ENCODE measurements around the gene CEMIP2.

Gene CEMIP2

GRCh38 chr9:71764891-71765290, 3.4 kb downstream of the CEMIP2 start:
- Histone ChIP-seq H3K36me3 (ENCODE audit: control insufficient read depth, insufficient read depth, low read length) (no peaks in the 10 kb centered on the region), H3K4me3 (replicated peaks; ENCODE audit: low read depth, low read length) (no peak overlapping the region), H3K27me3 (replicated peaks; ENCODE audit: control insufficient read depth, insufficient read depth, low read length) (no peaks in the 10 kb centered on the region)
- no peak for DNase-seq (ENCODE audit: extremely low read depth, insufficient read length)
- TF ChIP-seq, protein P1, sequence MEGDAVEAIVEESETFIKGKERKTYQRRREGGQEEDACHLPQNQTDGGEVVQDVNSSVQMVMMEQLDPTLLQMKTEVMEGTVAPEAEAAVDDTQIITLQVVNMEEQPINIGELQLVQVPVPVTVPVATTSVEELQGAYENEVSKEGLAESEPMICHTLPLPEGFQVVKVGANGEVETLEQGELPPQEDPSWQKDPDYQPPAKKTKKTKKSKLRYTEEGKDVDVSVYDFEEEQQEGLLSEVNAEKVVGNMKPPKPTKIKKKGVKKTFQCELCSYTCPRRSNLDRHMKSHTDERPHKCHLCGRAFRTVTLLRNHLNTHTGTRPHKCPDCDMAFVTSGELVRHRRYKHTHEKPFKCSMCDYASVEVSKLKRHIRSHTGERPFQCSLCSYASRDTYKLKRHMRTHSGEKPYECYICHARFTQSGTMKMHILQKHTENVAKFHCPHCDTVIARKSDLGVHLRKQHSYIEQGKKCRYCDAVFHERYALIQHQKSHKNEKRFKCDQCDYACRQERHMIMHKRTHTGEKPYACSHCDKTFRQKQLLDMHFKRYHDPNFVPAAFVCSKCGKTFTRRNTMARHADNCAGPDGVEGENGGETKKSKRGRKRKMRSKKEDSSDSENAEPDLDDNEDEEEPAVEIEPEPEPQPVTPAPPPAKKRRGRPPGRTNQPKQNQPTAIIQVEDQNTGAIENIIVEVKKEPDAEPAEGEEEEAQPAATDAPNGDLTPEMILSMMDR (IDR thresholded peaks at IDR 0.05; ENCODE audit: insufficient read depth, low read length, poor library complexity, severe bottlenecking) = no peak

DNA sequence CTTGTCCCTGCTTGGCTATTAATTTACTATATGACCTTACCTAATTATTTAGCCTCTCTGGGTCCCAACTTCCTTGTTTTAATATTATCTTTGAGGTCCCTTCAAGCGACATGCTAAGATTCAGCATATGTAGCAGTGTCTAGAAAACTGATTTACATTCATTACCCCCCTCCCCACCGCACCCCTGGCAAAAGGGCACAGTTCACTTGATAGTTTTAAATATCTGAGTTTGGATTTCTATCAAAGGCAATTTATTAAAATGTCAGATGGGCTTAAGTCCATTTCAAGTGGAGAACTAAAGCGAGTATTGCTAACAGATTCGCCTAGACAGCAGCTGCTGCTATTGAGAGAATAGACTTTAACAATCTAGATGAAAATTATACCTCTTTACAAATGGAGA, 3.9 kb downstream of the CEMIP2 start:
- no peaks in the 10 kb centered on the region for H3K27me3 ChIP-seq (replicated peaks; ENCODE audit: control insufficient read depth, insufficient read depth, low read length)
- no peak for DNase-seq (ENCODE audit: extremely low read depth, insufficient read length)
- no peak overlapping the region for H3K4me3 ChIP-seq (replicated peaks; ENCODE audit: low read depth, low read length)
- no peaks in the 10 kb centered on the region for H3K36me3 ChIP-seq (ENCODE audit: control insufficient read depth, insufficient read depth, low read length)
- TF ChIP-seq, protein P1 (IDR thresholded peaks at IDR 0.05; ENCODE audit: insufficient read depth, low read length, poor library complexity, severe bottlenecking) = no peak

GRCh38 chr9:71763832-71764231, 4.5 kb downstream of the CEMIP2 start:
- TF ChIP-seq, protein P1 (IDR thresholded peaks at IDR 0.05; ENCODE audit: insufficient read depth, low read length, poor library complexity, severe bottlenecking) = no peak
- no peak for DNase-seq (ENCODE audit: extremely low read depth, insufficient read length)
- no peak overlapping the region for H3K4me3 ChIP-seq (replicated peaks; ENCODE audit: low read depth, low read length)
- H3K36me3 ChIP-seq (ENCODE audit: control insufficient read depth, insufficient read depth, low read length) = no peaks in the 10 kb centered on the region
- H3K27me3 ChIP-seq (replicated peaks; ENCODE audit: control insufficient read depth, insufficient read depth, low read length) = no peaks in the 10 kb centered on the region

DNA sequence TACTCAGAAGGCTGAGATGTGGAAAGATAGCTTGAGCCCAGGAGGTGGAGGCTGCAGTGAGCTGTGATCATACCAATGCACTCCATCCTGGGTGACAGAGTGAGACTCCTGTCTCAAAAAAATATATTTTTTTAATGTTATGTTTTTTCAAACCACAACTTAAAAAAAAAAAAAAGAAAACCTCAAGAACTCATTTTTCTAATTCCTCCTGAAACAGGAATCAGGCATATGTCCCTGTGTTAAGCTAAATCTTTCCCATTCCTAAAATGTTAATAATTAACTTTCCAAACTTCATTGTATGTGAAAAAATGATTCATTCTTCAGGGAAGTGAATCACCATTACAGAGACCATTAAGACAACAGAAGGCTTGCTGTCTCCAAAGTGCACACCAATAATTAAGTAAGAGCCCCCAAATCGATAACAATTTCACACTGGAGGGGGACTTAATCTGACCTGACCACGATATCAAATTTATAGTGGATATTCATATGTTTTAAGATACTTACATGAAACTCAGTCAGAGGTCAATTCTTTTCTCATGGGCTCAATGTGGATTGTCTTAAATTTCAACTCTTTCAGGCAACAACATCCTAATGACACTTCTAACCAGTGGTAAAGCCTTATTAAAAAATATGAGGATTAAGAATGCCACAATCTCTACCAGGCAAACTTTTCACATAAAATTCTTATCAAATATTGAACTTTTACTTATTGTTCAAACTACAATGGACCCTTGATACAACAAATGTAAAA, 5.2 kb downstream of the CEMIP2 start:
- Histone ChIP-seq H3K4me3 (replicated peaks; ENCODE audit: low read depth, low read length) (no peak overlapping the region), H3K36me3 (ENCODE audit: control insufficient read depth, insufficient read depth, low read length) (no peaks in the 10 kb centered on the region), H3K27me3 (replicated peaks; ENCODE audit: control insufficient read depth, insufficient read depth, low read length) (no peaks in the 10 kb centered on the region)
- DNase-seq (ENCODE audit: extremely low read depth, insufficient read length) = no peak
- TF ChIP-seq, protein P1 (IDR thresholded peaks at IDR 0.05; ENCODE audit: insufficient read depth, low read length, poor library complexity, severe bottlenecking) = no peak

- no peak overlapping the region for H3K4me3 ChIP-seq (replicated peaks; ENCODE audit: low read depth, low read length)
- no peaks in the 10 kb centered on the region for H3K36me3 ChIP-seq (ENCODE audit: control insufficient read depth, insufficient read depth, low read length)
- TF ChIP-seq, protein P1 (IDR thresholded peaks at IDR 0.05; ENCODE audit: insufficient read depth, low read length, poor library complexity, severe bottlenecking) = no peak
Observed at GRCh38 chr9:71761938-71762353, 6.4 kb downstream of the CEMIP2 start.

More at GRCh38 chr9:71761938-71762353, 6.4 kb downstream of the CEMIP2 start:
- no peaks in the 10 kb centered on the region for H3K27me3 ChIP-seq (replicated peaks; ENCODE audit: control insufficient read depth, insufficient read depth, low read length)
- no peak for DNase-seq (ENCODE audit: extremely low read depth, insufficient read length)

Data from GM06990 (cell line).